Sigmoid colon (tissue), 7 donors: ENCODE measurements around the gene RANBP17. TPM values are rescaled to one million over a fixed set of nuclear protein-coding genes. Genes with fewer than 3 reads are reported as not detected.

ENCODE experiments used
- DNase-seq: peaks from one replicate; pipeline ENCODE4 v3.0.0-alpha.2; 2019
- H3K27ac ChIP-seq, 4 donors: fragments of 200-600 bp; sonication (generic); one replicate each; pipeline ENCODE4 v1.5.1; 2016 to 2019; ENCODE audit warnings: mild to moderate bottlenecking in 1 of 4
- H3K27me3 ChIP-seq, 3 donors: fragments of 200-600 bp; sonication (generic); one replicate each; pipeline ENCODE4 v1.5.1; 2019; ENCODE audit warnings: mild to moderate bottlenecking in 1 of 3
- H3K36me3 ChIP-seq, 4 donors: fragments of 200-600 bp; sonication (generic); one replicate each; pipeline ENCODE4 v1.5.1; 2016 to 2019
- H3K4me1 ChIP-seq, 4 donors: fragments of 200-600 bp; sonication (generic); one replicate each; pipeline ENCODE4 v1.5.1; 2017 to 2019
- H3K4me3 ChIP-seq, 4 donors: fragments of 200-600 bp; sonication (generic); one replicate each; pipeline ENCODE4 v1.5.1; 2017 to 2019; ENCODE audit warnings: mild to moderate bottlenecking in 2 of 4, moderate library complexity in 1 of 4
- H3K9me3 ChIP-seq, 4 donors: fragments of 200-600 bp in 3 of 4; sonication (generic) in 3 of 4; one replicate each; pipeline versions ENCODE4 v1.5.1 to v1.6.1; 2013 to 2019
- CTCF ChIP-seq, 4 experiments: fragments of 450-650 bp in 3 of 4; fragments of 200-600 bp in 1 of 4; IDR thresholded peaks; one replicate each; pipeline ENCODE4 v1.5.1; 2016 to 2019; ENCODE audit warnings: antibody characterized with exemption in 4 of 4, mild to moderate bottlenecking in 3 of 4, moderate library complexity in 2 of 4
- EP300 ChIP-seq, 4 donors: sonication (generic); formaldehyde crosslinking; IDR thresholded peaks; one replicate each; pipeline ENCODE4 v1.6.1; 2017; ENCODE audit warnings: antibody characterized with exemption in 4 of 4
- POLR2A ChIP-seq, 2 donors: fragments of 450-650 bp; IDR thresholded peaks; one replicate each; pipeline ENCODE4 v1.6.1; 2016; ENCODE audit warnings: antibody characterized with exemption in 2 of 2, mild to moderate bottlenecking in 2 of 2, moderate library complexity in 2 of 2
- POLR2AphosphoS5 ChIP-seq, 4 donors: sonication (generic); formaldehyde crosslinking; IDR thresholded peaks; one replicate each; pipeline ENCODE4 v1.6.1; 2017; ENCODE audit warnings: antibody characterized with exemption in 4 of 4
- WGBS, 2 donors: extraction: QIAGEN DNeasy Blood & Tissue Kit; methylation state at CpG; one replicate each; pipeline ENCODE4 v1.1.7; 2013; 5-methylcytosine and 5-hydroxymethylcytosine counted together
- intact Hi-C: fragments of 100-400 bp; cut with DNase I; formaldehyde crosslinking; loops from one replicate; pipeline ENCODE4 v1.15.1; 2023
- polyA plus RNA-seq, 3 donors: library from polyadenylated mRNA; stranded (reverse); fragments of 200-250 nt; gene quantifications; one replicate each; pipeline ENCODE4 v1.2.3, GENCODE V29; 2013
- total RNA-seq, 4 donors: library from RNA; depleted of rRNA; stranded (reverse); fragments of >200 nt; gene quantifications; one replicate each; pipeline ENCODE4 v1.1.0, GENCODE V29; 2016
- donor health status: healthy with polysubstance abuse.
- donor health status: Bipolar disorder and iron deficiency.
- donor health status: healthy.

The RANBP17 gene
- total and polyA plus RNA-seq, 7 donors = 0.23 to 25.8 (median 11.4) TPM

GRCh38 chr5:171123417-171123816 is 261.6 kb downstream of the RANBP17 start:
- Histone ChIP-seq H3K27me3 (no peaks in the 10 kb centered on the region), H3K4me3 (no peak overlapping the region), H3K36me3 (no peaks in the 10 kb centered on the region), H3K27ac (no peak overlapping the region), H3K9me3 (no peaks in the 10 kb centered on the region), H3K4me1 (no peaks in the 10 kb centered on the region)
- peak; percentile 40 for DNase-seq
- TF ChIP-seq CTCF (IDR thresholded peaks at IDR 0.05) (no peak), POLR2AphosphoS5 (IDR thresholded peaks at IDR 0.05) (no peak), EP300 (IDR thresholded peaks at IDR 0.05) (no peak), POLR2A (IDR thresholded peaks at IDR 0.05) (no peak)
- intact Hi-C loops = no loop called here
- 94 to 95% methylated on average over 4 of the region's 4 CpGs for WGBS, 2 donors

GRCh38 chr5:171127314-171127713 is 265.5 kb downstream of the RANBP17 start:
- Histone ChIP-seq H3K9me3 (no peaks in the 10 kb centered on the region), H3K27me3 (no peaks in the 10 kb centered on the region), H3K4me3 (no peak overlapping the region), H3K27ac (no peak overlapping the region), H3K36me3 (no peaks in the 10 kb centered on the region), H3K4me1 (no peaks in the 10 kb centered on the region)
- WGBS, 2 donors = 78 to 86% methylated on average over 2 of the region's 2 CpGs
- intact Hi-C loops = no loop called here
- no peak for TF ChIP-seq POLR2AphosphoS5 (IDR thresholded peaks at IDR 0.05)
- no peak for TF ChIP-seq POLR2A (IDR thresholded peaks at IDR 0.05)
- TF ChIP-seq EP300 (IDR thresholded peaks at IDR 0.05) = no peak
- TF ChIP-seq CTCF (IDR thresholded peaks at IDR 0.05) = no peak
- DNase-seq = no peak

- 93 to 95% methylated on average over 4 of the region's 4 CpGs for WGBS, 2 donors
- Histone ChIP-seq H3K36me3 (no peaks in the 10 kb centered on the region), H3K9me3 (no peaks in the 10 kb centered on the region), H3K4me1 (no peaks in the 10 kb centered on the region), H3K27ac (no peak overlapping the region), H3K4me3 (no peak overlapping the region), H3K27me3 (no peaks in the 10 kb centered on the region)
- intact Hi-C loops = no loop called here
- TF ChIP-seq CTCF (IDR thresholded peaks at IDR 0.05) = no peak
- DNase-seq = no peak
These were observed 266.3 kb downstream of the RANBP17 start for GRCh38 chr5:171128136-171128535.

GRCh38 chr5:171129308-171129707 is 267.5 kb downstream of the RANBP17 start:
- Histone ChIP-seq H3K36me3 (no peaks in the 10 kb centered on the region), H3K27me3 (no peaks in the 10 kb centered on the region), H3K27ac (no peak overlapping the region), H3K9me3 (no peaks in the 10 kb centered on the region), H3K4me1 (no peaks in the 10 kb centered on the region), H3K4me3 (no peak overlapping the region)
- TF ChIP-seq POLR2AphosphoS5 (IDR thresholded peaks at IDR 0.05) (no peak), POLR2A (IDR thresholded peaks at IDR 0.05) (no peak), CTCF (IDR thresholded peaks at IDR 0.05) (no peak)
- intact Hi-C loops = no loop called here
- WGBS, 2 donors = 81 to 87% methylated on average over 5 of the region's 5 CpGs
- DNase-seq = no peak

GRCh38 chr5:171131497-171131896 is 269.7 kb downstream of the RANBP17 start:
- Histone ChIP-seq H3K27ac (no peak overlapping the region), H3K4me3 (no peak overlapping the region), H3K36me3 (no peaks in the 10 kb centered on the region), H3K9me3 (no peaks in the 10 kb centered on the region), H3K27me3 (no peaks in the 10 kb centered on the region), H3K4me1 (no peaks in the 10 kb centered on the region)
- intact Hi-C loops = no loop called here
- TF ChIP-seq CTCF (IDR thresholded peaks at IDR 0.05) (no peak), EP300 (IDR thresholded peaks at IDR 0.05) (no peak), POLR2A (IDR thresholded peaks at IDR 0.05) (no peak), POLR2AphosphoS5 (IDR thresholded peaks at IDR 0.05) (no peak)
- no peak for DNase-seq
